DOHH2 (cell line): ENCODE data around the gene PKHD1.

Experiments
- H3F3A ChIP-seq: fragments of 200-600 bp; sonication (generic), shearing (Covaris generic); 2 replicates; pipeline ENCODE4 v1.6.0; 2016; ENCODE audit warnings: antibody characterized with exemption, mild to moderate bottlenecking; ENCODE audit not compliant: control insufficient read depth, insufficient read depth
- H3K27ac ChIP-seq: fragments of 200-600 bp; sonication (generic); 2 replicates; pipeline ENCODE4 v1.5.1; 2014; ENCODE audit warnings: low read depth, mild to moderate bottlenecking, low read length, moderate library complexity
- H3K27me3 ChIP-seq: fragments of 200-600 bp; sonication (generic); 2 replicates; pipeline ENCODE4 v1.6.1; 2014; ENCODE audit warnings: mild to moderate bottlenecking, low read length, mixed read lengths; ENCODE audit not compliant: control insufficient read depth
- H3K36me3 ChIP-seq: fragments of 200-600 bp; sonication (generic); 2 replicates; pipeline ENCODE4 v1.6.1; 2014; ENCODE audit warnings: mild to moderate bottlenecking, low read length, moderate library complexity, mixed read lengths; ENCODE audit not compliant: control insufficient read depth
- H3K4me1 ChIP-seq: fragments of 200-600 bp; sonication (generic); 2 replicates; pipeline ENCODE4 v1.6.1; 2014; ENCODE audit warnings: mild to moderate bottlenecking, low read length, mixed read lengths; ENCODE audit not compliant: control insufficient read depth
- H3K4me2 ChIP-seq: fragments of 200-600 bp; sonication (generic); 2 replicates; pipeline ENCODE4 v1.6.0; 2014; ENCODE audit warnings: mild to moderate bottlenecking, low read length, moderate library complexity
- H3K4me3 ChIP-seq: fragments of 200-600 bp; sonication (generic); 2 replicates; pipeline ENCODE4 v1.5.1; 2014; ENCODE audit warnings: mild to moderate bottlenecking, low read length, mixed read lengths
- H3K79me2 ChIP-seq: fragments of 200-600 bp; sonication (generic); 2 replicates; pipeline ENCODE4 v1.6.1; 2014; ENCODE audit warnings: mild to moderate bottlenecking, low read length, mixed read lengths; ENCODE audit not compliant: control insufficient read depth
- H3K9me2 ChIP-seq: fragments of 200-600 bp; sonication (generic); replicated peaks from 2 replicates; pipeline ENCODE4 v1.6.1; 2014; ENCODE audit warnings: mild to moderate bottlenecking, low read length, mixed read lengths; ENCODE audit not compliant: control insufficient read depth
- H3K9me3 ChIP-seq: fragments of 200-600 bp; sonication (generic); 2 replicates; pipeline ENCODE4 v1.6.1; 2014; ENCODE audit warnings: antibody characterized with exemption, low read length, mixed read lengths; ENCODE audit not compliant: control insufficient read depth, insufficient read depth
- H4K20me1 ChIP-seq: fragments of 200-600 bp; sonication (generic); 2 replicates; pipeline ENCODE4 v1.6.0; 2014; ENCODE audit warnings: low read depth, mild to moderate bottlenecking, antibody characterized with exemption, low read length, moderate library complexity; ENCODE audit not compliant: control insufficient read depth, insufficient read depth
- EZH2phosphoT487 ChIP-seq: fragments of 200-600 bp; sonication (generic); IDR thresholded peaks from 2 replicates; pipeline ENCODE4 v1.6.1; 2017; ENCODE audit warnings: borderline replicate concordance, mild to moderate bottlenecking, antibody characterized with exemption, low read length, moderate library complexity, mixed read lengths
- TF ChIP-seq, protein P1 (sequence below): fragments of 200-600 bp; sonication (generic); IDR thresholded peaks from one replicate; pipeline ENCODE4 v1.5.1; 2014; ENCODE audit warnings: antibody characterized with exemption, mild to moderate bottlenecking, low read depth, low read length; ENCODE audit not compliant: poor library complexity, severe bottlenecking

PKHD1 gene

GRCh38 chr6:51640021-51640420 lies 447.4 kb downstream of the PKHD1 start:
- Histone ChIP-seq H4K20me1 (no peaks in the 10 kb centered on the region), H3K9me2 (no peaks in the 10 kb centered on the region), H3K79me2 (no peaks in the 10 kb centered on the region), H3K36me3 (no peaks in the 10 kb centered on the region), H3K4me1 (no peaks in the 10 kb centered on the region), H3F3A (no peaks in the 10 kb centered on the region), H3K4me3 (no peak overlapping the region), H3K4me2 (no peak overlapping the region), H3K27me3 (no peaks in the 10 kb centered on the region), H3K27ac (no peak overlapping the region), H3K9me3 (no peaks in the 10 kb centered on the region)
- no peak for TF ChIP-seq EZH2phosphoT487
- TF ChIP-seq, protein P1, sequence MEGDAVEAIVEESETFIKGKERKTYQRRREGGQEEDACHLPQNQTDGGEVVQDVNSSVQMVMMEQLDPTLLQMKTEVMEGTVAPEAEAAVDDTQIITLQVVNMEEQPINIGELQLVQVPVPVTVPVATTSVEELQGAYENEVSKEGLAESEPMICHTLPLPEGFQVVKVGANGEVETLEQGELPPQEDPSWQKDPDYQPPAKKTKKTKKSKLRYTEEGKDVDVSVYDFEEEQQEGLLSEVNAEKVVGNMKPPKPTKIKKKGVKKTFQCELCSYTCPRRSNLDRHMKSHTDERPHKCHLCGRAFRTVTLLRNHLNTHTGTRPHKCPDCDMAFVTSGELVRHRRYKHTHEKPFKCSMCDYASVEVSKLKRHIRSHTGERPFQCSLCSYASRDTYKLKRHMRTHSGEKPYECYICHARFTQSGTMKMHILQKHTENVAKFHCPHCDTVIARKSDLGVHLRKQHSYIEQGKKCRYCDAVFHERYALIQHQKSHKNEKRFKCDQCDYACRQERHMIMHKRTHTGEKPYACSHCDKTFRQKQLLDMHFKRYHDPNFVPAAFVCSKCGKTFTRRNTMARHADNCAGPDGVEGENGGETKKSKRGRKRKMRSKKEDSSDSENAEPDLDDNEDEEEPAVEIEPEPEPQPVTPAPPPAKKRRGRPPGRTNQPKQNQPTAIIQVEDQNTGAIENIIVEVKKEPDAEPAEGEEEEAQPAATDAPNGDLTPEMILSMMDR, result no peak

DNA sequence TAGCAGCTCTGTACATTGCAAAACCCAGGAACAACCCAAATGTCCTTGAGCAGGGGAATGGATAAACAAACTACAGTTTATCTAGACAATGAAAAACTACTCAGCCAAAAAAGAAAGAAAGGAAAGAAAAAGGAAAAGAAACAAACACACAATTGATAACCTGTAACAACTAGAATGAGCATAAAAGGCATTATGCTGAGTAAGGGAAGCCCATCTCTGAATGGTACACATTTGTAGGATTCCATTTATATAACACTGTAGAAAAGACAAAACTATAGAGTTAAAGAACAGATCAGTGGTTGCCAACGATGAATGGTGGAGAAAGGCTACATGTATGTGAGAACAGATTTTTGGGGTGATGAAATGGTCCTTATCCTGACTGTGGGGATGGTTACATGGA lies 454.0 kb downstream of the PKHD1 start:
- H3K27ac ChIP-seq, result no peak overlapping the region
- H4K20me1 ChIP-seq, result no peaks in the 10 kb centered on the region
- no peaks in the 10 kb centered on the region for H3K4me1 ChIP-seq
- H3K4me2 ChIP-seq, result no peak overlapping the region
- H3F3A ChIP-seq, result no peaks in the 10 kb centered on the region
- no peaks in the 10 kb centered on the region for H3K9me2 ChIP-seq
- no peaks in the 10 kb centered on the region for H3K9me3 ChIP-seq
- no peaks in the 10 kb centered on the region for H3K36me3 ChIP-seq
- TF ChIP-seq, protein P1, result no peak
- no peak for TF ChIP-seq EZH2phosphoT487
- H3K4me3 ChIP-seq, result no peak overlapping the region
- no peaks in the 10 kb centered on the region for H3K79me2 ChIP-seq
- no peaks in the 10 kb centered on the region for H3K27me3 ChIP-seq

GRCh38 chr6:51630011-51630410 lies 457.4 kb downstream of the PKHD1 start:
- Histone ChIP-seq H3K36me3 (no peaks in the 10 kb centered on the region), H3K79me2 (no peaks in the 10 kb centered on the region), H3F3A (no peaks in the 10 kb centered on the region), H3K27me3 (no peaks in the 10 kb centered on the region), H4K20me1 (no peaks in the 10 kb centered on the region), H3K4me2 (no peak overlapping the region), H3K9me3 (no peaks in the 10 kb centered on the region), H3K27ac (no peak overlapping the region), H3K4me1 (no peaks in the 10 kb centered on the region), H3K9me2 (no peaks in the 10 kb centered on the region), H3K4me3 (no peak overlapping the region)
- TF ChIP-seq, protein P1, result no peak
- no peak for TF ChIP-seq EZH2phosphoT487

- H3K9me2 ChIP-seq, result no peaks in the 10 kb centered on the region
- H3F3A ChIP-seq, result no peaks in the 10 kb centered on the region
- H3K27me3 ChIP-seq, result no peaks in the 10 kb centered on the region
- no peaks in the 10 kb centered on the region for H3K36me3 ChIP-seq
- no peaks in the 10 kb centered on the region for H3K9me3 ChIP-seq
- no peak overlapping the region for H3K4me3 ChIP-seq
- H4K20me1 ChIP-seq, result no peaks in the 10 kb centered on the region
- no peaks in the 10 kb centered on the region for H3K79me2 ChIP-seq
- H3K27ac ChIP-seq, result no peak overlapping the region
- H3K4me2 ChIP-seq, result no peak overlapping the region
- no peaks in the 10 kb centered on the region for H3K4me1 ChIP-seq
- TF ChIP-seq, protein P1, result no peak
- TF ChIP-seq EZH2phosphoT487, result no peak
These were observed 461.0 kb downstream of the PKHD1 start for GRCh38 chr6:51626391-51626790.
